Body of pancreas (tissue), 4 donors: ENCODE measurements around the gene AQP5. TPM values are rescaled to one million over a fixed set of nuclear protein-coding genes. Genes with fewer than 3 reads are reported as not detected.

Experiments
- ATAC-seq: fragments of 150-250 bp; one replicate; pipeline ENCODE4 v1.9.1; 2016
- DNase-seq, 4 donors: peaks; one replicate each; pipeline ENCODE4 v3.0.0-alpha.2; 2019
- H3K27ac ChIP-seq, 4 donors: fragments of 200-600 bp; sonication (generic); 1 replicate in 3 of 4; 2 replicates in 1 of 4; pipeline versions ENCODE4 v1.5.1 to v1.6.1; 2016 to 2019; ENCODE audit warnings: mild to moderate bottlenecking in 1 of 4, mixed read lengths in 1 of 4, moderate library complexity in 1 of 4
- H3K27me3 ChIP-seq, 2 donors: fragments of 200-600 bp; sonication (generic); one replicate each; pipeline ENCODE4 v1.6.0; 2016; ENCODE audit warnings: mild to moderate bottlenecking in 1 of 2
- H3K36me3 ChIP-seq, 2 donors: fragments of 200-600 bp; sonication (generic); replicated peaks in 1 of 2; 2 replicates each; pipeline ENCODE4 v1.5.1; 2016; ENCODE audit warnings: low read depth in 2 of 2; ENCODE audit not compliant: insufficient read depth in 1 of 2
- H3K4me1 ChIP-seq: fragments of 200-600 bp; sonication (generic); one replicate; pipeline ENCODE4 v1.6.0; 2016
- H3K4me3 ChIP-seq, 2 donors: fragments of 200-600 bp; sonication (generic); 1 replicate in 1 of 2; 2 replicates in 1 of 2; pipeline ENCODE4 v1.5.1; 2016 to 2019
- H3K9me3 ChIP-seq, 3 donors: fragments of 200-600 bp; sonication (generic); 1 replicate in 2 of 3; 2 replicates in 1 of 3; pipeline ENCODE4 v1.5.1; 2016
- CTCF ChIP-seq, 7 experiments: fragments of 450-650 bp in 4 of 7; fragments of 200-600 bp in 3 of 7; sonication (generic) in 3 of 7; IDR thresholded peaks; one replicate each; pipeline ENCODE4 v1.5.1; 2016 to 2019; ENCODE audit warnings: antibody characterized with exemption in 7 of 7
- POLR2A ChIP-seq, 3 donors: fragments of 450-650 bp; IDR thresholded peaks; one replicate each; pipeline ENCODE4 v1.6.1; 2016; ENCODE audit warnings: antibody characterized with exemption in 3 of 3, mild to moderate bottlenecking in 2 of 3
- WGBS, 2 donors: methylation state at CpG; one replicate each; pipeline ENCODE4 v1.1.5; 2017; 5-methylcytosine and 5-hydroxymethylcytosine counted together
- intact Hi-C: fragments of 100-400 bp; cut with DNase I; formaldehyde crosslinking; loops from one replicate; pipeline ENCODE4 v1.15.1; 2023
- total RNA-seq, 2 donors: library from RNA; depleted of rRNA; stranded (reverse); fragments of >200 nt; gene quantifications; one replicate each; pipeline ENCODE4 v1.1.0, GENCODE V29; 2016

The AQP5 gene
- total RNA-seq, 2 donors from 2014 or later, result 1.3 to 2.1 TPM

GRCh38 chr12:49955899-49956662 lies 5.6 kb upstream of the AQP5 start:
- peaks cover 23% of the 10 kb centered on the region for H3K4me1 ChIP-seq
- H3K27me3 ChIP-seq, result peaks cover 0 to 15% of the 10 kb centered on the region in 2 donors
- WGBS, 2 donors, result 60 to 61% methylated on average over 12 to 13 of the region's 13 CpGs
- DNase-seq (no peak), ATAC-seq (no peak)
- intact Hi-C loops, result no loop called here
- H3K4me3 ChIP-seq, result no peak overlapping the region
- TF ChIP-seq CTCF (IDR thresholded peaks at IDR 0.05) (no peak), POLR2A (IDR thresholded peaks at IDR 0.05) (no peak)
- no peaks in the 10 kb centered on the region for H3K36me3 ChIP-seq
- H3K9me3 ChIP-seq, result no peaks in the 10 kb centered on the region
- no peak overlapping the region for H3K27ac ChIP-seq

DNA sequence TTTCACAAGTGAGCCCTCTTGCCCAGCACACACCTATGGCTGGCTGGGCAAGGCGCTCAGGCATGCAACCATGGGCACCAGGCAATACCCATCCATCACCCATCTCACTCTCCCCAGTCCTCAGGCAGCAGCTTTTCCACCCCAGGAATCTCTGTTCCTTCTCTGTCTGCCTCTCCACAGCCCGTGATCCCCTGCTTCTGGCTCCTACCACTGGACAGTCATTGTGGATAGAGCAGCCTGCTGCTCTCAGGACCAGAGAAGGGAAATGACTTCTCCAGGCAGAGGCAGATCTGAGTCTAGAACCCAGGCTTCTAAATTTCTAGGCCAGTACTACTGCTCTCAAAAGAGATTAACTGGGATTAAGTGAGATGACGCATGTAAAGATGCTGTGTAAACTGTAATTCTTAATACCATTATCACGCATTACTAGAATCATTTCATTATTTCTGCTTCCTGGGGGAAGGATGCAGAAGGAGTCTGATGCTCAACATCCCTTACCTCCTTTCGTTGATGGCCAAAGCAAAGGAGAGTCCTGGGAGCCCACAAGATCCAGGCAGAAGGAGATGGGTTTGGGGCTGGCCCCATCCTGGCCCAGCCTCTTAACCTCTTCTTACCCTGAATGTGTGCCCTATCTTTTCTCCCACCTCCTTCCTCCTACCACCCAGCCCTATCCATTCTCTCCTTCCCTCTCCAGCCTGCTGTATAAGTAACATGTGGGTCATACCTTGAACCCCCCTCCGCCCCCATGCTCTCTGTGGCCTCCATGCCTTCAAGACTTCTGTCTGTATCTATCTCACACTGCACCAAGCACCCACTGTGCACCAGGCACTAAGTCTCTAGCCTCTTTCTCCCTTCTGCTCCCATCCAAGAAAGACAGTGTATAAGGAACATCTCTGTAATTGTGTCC lies 4.8 kb upstream of the AQP5 start:
- peaks cover 28% of the 10 kb centered on the region for H3K4me1 ChIP-seq
- ATAC-seq (no peak), DNase-seq (no peak)
- H3K27ac ChIP-seq, result no peak overlapping the region
- no peaks in the 10 kb centered on the region for H3K9me3 ChIP-seq
- TF ChIP-seq POLR2A (IDR thresholded peaks at IDR 0.05) (no peak), CTCF (IDR thresholded peaks at IDR 0.05) (no peak)
- peaks cover 0 to 18% of the 10 kb centered on the region in 2 donors for H3K27me3 ChIP-seq
- no peaks in the 10 kb centered on the region for H3K36me3 ChIP-seq
- intact Hi-C loops, result no loop called here
- WGBS, 2 donors, result 78 to 79% methylated on average over 6 of the region's 6 CpGs
- no peak overlapping the region for H3K4me3 ChIP-seq

- intact Hi-C loops, result no loop called here
- Histone ChIP-seq H3K27me3 (peaks cover 0 to 18% of the 10 kb centered on the region in 2 donors), H3K4me1 (peaks cover 32% of the 10 kb centered on the region), H3K9me3 (no peaks in the 10 kb centered on the region), H3K27ac (no peak overlapping the region), H3K4me3 (no peak overlapping the region), H3K36me3 (no peaks in the 10 kb centered on the region)
- DNase-seq (no peak), ATAC-seq (no peak)
- TF ChIP-seq POLR2A (IDR thresholded peaks at IDR 0.05) (no peak), CTCF (IDR thresholded peaks at IDR 0.05) (no peak)
Observed at GRCh38 chr12:49957570-49957967, 4.1 kb upstream of the AQP5 start.

DNA sequence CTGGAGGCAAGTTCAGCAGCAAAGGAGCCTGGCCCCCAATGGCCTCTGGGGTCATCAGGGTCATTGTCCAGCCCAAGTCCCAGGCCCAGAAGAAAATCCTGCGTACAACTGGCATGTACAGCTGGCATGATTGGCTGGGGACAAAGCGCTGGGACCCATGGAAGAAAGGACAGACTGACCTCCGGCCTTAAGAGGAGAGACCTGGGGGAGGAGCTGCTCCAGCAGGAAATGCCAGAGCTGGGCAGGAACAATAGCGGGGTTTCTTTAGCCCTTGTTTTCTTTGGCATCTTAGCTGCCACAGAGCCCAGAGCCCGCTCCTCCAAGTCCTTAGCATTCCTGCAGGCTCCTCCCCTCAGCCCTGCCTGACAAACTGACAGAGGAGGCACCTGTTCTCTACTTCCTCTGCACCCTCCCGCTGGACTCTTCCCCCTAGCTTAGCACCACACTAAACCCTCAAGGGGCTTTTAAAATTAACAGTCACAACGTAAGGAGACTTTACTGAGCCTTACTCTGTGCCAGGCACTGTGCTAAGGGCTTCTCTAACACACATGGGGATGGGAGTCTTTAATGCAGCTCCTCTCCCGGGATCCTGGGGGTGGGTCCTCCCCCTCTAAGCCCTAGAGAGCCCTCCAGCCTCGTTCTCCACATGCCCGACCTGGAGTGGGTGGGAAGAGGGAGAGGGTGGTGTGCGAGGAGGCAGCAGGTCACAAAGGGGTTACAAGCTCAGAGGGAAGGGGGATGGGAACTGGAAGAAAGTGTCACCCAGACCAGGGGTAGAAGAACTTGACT lies 1.8 kb upstream of the AQP5 start:
- no peaks in the 10 kb centered on the region for H3K9me3 ChIP-seq
- H3K4me3 ChIP-seq, result no peak overlapping the region
- peaks cover 41% of the 10 kb centered on the region for H3K4me1 ChIP-seq
- peaks cover 0 to 11% of the 10 kb centered on the region in 2 donors for H3K27me3 ChIP-seq
- DNase-seq, result peak in 3 of 4 donors; percentile 42 to 68 (median 47)
- WGBS, 2 donors, result 31 to 45% methylated on average over 10 to 11 of the region's 11 CpGs
- ATAC-seq, result peak; percentile 40
- H3K36me3 ChIP-seq, result no peaks in the 10 kb centered on the region
- intact Hi-C loops, result no loop called here
- H3K27ac ChIP-seq, result peak overlapping the region in 3 of 4 donors; percentile 2 to 11 (median 5)
- TF ChIP-seq POLR2A (IDR thresholded peaks at IDR 0.05) (no peak), CTCF (IDR thresholded peaks at IDR 0.05) (no peak)
